ENCODE measurements around the gene LLGL2.

- TF ChIP-seq, protein P1, sequence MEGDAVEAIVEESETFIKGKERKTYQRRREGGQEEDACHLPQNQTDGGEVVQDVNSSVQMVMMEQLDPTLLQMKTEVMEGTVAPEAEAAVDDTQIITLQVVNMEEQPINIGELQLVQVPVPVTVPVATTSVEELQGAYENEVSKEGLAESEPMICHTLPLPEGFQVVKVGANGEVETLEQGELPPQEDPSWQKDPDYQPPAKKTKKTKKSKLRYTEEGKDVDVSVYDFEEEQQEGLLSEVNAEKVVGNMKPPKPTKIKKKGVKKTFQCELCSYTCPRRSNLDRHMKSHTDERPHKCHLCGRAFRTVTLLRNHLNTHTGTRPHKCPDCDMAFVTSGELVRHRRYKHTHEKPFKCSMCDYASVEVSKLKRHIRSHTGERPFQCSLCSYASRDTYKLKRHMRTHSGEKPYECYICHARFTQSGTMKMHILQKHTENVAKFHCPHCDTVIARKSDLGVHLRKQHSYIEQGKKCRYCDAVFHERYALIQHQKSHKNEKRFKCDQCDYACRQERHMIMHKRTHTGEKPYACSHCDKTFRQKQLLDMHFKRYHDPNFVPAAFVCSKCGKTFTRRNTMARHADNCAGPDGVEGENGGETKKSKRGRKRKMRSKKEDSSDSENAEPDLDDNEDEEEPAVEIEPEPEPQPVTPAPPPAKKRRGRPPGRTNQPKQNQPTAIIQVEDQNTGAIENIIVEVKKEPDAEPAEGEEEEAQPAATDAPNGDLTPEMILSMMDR (IDR thresholded peaks at IDR 0.05; ENCODE audit: low read length) = no peak
- TF ChIP-seq EZH2 (optimal IDR thresholded peaks at IDR 0.05; ENCODE audit: low read depth, low read length) (no peak), EZH2phosphoT487 (IDR thresholded peaks at IDR 0.05; ENCODE audit: low read length) (no peak)
These were observed 34.5 kb downstream of the LLGL2 start for GRCh38 chr17:75559958-75560533.

Data from MM.1S (cell line).